Activated naive CD4-positive, alpha-beta T cell (primary cell): ENCODE results near the gene TFIP11.

ENCODE experiments used
- DNase-seq, 4 experiments: peaks; one replicate each; lab custom pipeline; 2025; lab: John Stamatoyannopoulos, UW

Gene TFIP11

DNA sequence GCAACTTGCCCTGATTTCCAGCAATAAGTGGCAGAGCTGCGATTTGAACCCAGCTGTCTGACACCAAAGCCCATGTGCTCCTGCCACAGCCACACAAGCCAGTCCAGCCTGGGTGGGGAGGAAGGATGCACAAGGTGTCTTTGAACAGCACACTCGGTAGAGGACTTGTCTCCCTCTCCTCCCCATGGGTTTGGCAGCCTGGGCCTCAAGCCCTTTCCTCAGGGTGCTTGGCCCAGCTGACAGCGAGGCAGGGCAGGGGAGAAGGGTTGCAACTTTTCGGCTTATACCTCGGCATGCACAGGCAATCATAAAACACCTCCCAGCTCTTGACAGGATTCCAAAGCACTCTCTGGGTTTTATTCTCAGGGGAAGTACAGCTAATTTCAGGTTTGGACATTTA lies 63.9 kb downstream of the TFIP11 start:
- DNase-seq, result no peak

DNA sequence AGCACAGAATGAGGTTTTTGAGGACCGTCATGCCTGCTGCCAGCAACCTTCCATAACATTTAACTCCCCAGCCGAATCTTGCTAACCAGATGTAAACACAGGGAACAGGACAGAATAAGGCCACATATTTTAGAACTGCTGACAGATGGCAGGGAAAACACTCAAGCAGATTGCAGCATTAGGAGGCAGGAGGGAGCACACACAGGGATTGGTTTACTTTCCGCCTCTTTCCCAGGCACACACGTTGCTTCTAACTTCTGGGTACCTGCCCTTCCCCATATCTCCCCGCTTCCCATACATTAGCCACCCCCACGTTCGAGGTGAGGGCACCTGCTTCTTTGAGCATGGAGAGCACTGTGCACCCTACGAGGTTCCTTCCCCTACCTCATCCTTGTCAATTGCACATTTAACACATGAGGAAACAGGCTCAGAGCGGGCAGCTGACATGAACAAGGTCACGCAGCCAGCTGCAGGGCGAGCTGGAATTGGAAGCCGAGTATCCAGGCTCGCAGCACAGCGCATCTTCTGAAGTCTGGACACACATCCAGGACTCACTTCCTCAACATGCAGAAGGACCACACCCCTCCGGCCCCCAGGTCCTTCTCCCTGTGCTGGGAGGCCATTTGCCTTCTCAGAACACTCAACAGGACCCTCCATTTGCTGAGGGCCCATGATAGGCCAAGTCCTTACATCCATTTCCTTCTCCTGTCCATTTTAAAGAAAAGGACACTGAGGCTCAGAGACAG lies 64.5 kb downstream of the TFIP11 start:
- no peak for DNase-seq

GRCh38 chr22:26446808-26447515 lies 65.3 kb downstream of the TFIP11 start:
- no peak for DNase-seq

GRCh38 chr22:26445577-26446275 lies 66.5 kb downstream of the TFIP11 start:
- no peak for DNase-seq

GRCh38 chr22:26444777-26445176 lies 67.5 kb downstream of the TFIP11 start:
- DNase-seq, result no peak

- no peak for DNase-seq
These were observed 68.2 kb downstream of the TFIP11 start for GRCh38 chr22:26443901-26444690.

DNA sequence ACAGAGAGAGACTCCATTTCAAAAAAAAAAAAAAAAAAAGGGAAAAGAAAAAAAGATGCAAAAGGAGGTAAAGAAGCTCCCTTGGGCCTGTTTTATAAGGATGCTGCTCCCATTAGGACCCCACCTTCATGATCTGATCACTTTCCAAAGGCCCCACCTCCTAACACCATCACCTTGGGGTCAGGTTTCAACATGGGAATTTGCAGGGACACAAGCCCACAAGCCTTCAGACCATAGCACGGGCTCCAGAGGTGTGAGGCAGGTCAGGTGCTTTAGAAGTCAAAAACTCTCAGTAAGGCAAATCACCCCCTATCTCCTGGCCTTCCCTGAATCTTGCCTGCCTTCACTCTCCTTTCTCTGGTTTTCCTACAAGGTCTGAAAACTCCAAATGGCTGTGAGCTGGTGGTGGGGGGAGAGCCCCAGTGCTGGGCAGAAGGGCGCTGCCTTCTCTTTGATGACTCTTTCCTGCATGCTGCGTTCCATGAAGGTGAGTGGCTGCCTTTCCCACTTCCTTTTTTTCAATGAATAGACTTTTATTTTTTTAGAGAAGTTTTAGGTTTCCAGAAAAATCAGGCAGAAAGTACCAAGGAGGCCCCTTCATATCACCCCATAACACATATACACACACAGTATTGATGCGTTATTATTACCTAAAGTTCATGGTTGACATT lies 70.1 kb downstream of the TFIP11 start:
- DNase-seq, result no peak
